ENCODE data around the gene ZNF579.
"Not testable (repeated sequence)": the region's sequence is repeated elsewhere in the genome, so short reads cannot be mapped to it uniquely, and the experiment has no call there.

ZNF579 gene

DNA sequence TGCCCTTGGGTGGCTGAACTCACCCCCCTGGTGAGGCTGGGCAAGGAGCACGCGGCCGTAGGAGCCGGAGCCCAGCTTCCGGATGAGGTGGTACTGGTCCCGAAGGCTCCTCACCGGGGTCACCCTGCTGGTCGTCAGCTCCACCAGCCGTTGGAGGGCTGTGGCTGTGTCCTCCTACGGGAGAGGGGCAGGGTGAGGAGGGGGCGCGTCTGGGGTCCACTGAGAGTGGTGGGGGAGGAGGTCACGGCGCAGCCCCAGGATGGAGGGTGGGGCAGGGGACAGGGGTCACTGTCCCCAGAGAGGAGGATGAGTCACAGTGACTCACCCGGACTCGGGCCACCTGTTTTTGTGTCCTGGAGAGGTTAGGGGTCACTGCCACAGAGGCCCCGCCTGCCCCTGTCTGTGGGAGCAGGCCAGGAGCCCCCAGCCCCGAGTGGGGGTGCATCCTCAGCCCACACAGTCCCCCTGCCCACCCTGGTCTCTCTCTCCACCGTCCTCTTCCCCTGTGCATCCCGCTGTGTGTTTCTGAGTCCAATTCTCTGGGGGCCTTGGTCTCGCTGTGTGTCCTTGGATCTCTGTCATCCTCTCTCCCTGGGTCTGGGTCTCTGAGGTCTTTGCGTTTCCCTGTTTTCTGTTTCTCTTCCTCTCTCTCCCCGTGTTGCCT, 35.7 kb downstream of the ZNF579 start:
- DNase-seq (no peak), ATAC-seq (no peak)
- Mint-ChIP-seq H3K4me1 (peaks cover 6% of the 10 kb centered on the region), H3K9me3 (peaks cover 0 to 6% of the 10 kb centered on the region in 2 donors), H3K4me3 (no peak overlapping the region), H3K27me3 (peaks cover 38% of the 10 kb centered on the region), H3K27ac (no peak overlapping the region)

GRCh38 chr19:55544014-55544413, 36.6 kb downstream of the ZNF579 start:
- no peak for ATAC-seq
- no peak for DNase-seq
- peaks cover 0 to 6% of the 10 kb centered on the region in 2 donors for H3K9me3 Mint-ChIP-seq
- H3K4me1 Mint-ChIP-seq, result peaks cover 6% of the 10 kb centered on the region
- H3K27ac Mint-ChIP-seq, result no peak overlapping the region
- no peak overlapping the region for H3K4me3 Mint-ChIP-seq
- peaks cover 34% of the 10 kb centered on the region for H3K27me3 Mint-ChIP-seq

DNA sequence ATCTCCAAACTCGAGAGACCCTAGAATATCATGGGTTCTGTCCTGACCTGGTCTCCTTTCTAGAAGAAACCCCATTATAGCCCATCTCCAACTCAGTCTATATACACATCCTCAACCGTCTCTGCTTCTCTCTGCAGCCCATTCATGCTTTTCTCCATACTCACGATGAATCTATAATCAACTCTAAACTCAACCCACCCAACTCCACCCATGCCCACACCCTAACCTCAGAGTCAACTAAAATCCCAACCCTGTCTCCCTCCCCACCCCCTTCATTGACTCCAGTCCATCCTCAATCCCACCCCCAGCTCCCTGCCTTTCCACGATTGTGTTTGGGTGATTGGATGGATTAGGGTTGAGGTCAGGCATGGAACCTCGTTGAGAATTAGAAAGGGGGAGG, 37.1 kb downstream of the ZNF579 start:
- H3K27ac Mint-ChIP-seq, result peak overlapping the region in 1 of 2 donors; percentile 22

GRCh38 chr19:55542292-55542855, 38.3 kb downstream of the ZNF579 start:
- no peak overlapping the region for H3K27ac Mint-ChIP-seq
- no peak overlapping the region for H3K4me3 Mint-ChIP-seq
- peaks cover 0 to 6% of the 10 kb centered on the region in 2 donors for H3K9me3 Mint-ChIP-seq
- peaks cover 21% of the 10 kb centered on the region for H3K27me3 Mint-ChIP-seq
- no peak for ATAC-seq
- DNase-seq, result no peak
- peaks cover 3% of the 10 kb centered on the region for H3K4me1 Mint-ChIP-seq

More for the DNA sequence above, 37.1 kb downstream of the ZNF579 start:
- DNase-seq (no peak), ATAC-seq (no peak)
- Mint-ChIP-seq H3K4me3 (no peak overlapping the region), H3K9me3 (peaks cover 0 to 6% of the 10 kb centered on the region in 2 donors), H3K27me3 (peaks cover 33% of the 10 kb centered on the region), H3K4me1 (peaks cover 6% of the 10 kb centered on the region)

- H3K4me3 Mint-ChIP-seq, result no peak overlapping the region
- no peak for DNase-seq
- no peaks in the 10 kb centered on the region for H3K4me1 Mint-ChIP-seq
- no peak for ATAC-seq
- H3K27me3 Mint-ChIP-seq, result peaks cover 11% of the 10 kb centered on the region
- H3K27ac Mint-ChIP-seq, result no peak overlapping the region
- peaks cover 0 to 6% of the 10 kb centered on the region in 2 donors for H3K9me3 Mint-ChIP-seq
Observed at GRCh38 chr19:55541091-55541490, 39.6 kb downstream of the ZNF579 start.

DNA sequence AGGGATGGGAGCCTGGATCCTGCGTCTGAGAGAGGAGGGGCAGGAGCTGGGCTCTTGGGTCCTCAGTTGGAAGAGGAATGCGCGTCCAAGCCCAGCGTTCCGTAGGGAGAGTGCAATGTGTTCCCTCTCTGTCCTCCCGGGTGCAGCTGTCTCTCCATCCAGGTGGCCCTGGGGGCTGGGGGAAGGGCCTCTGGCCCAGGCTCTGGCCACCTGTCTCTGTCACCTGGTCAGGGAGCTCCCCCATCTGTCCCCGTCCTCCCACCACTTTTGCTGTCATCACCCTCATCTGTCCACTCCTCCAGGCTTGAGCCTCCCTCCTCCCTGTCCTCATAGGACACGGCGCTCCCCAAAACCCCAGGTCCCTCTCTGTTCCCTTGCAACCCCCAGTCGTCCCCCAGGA, 40.0 kb downstream of the ZNF579 start:
- ATAC-seq (no peak), DNase-seq (no peak)
- no peak overlapping the region for H3K27ac Mint-ChIP-seq
- H3K27me3 Mint-ChIP-seq, result peaks cover 7% of the 10 kb centered on the region
- no peaks in the 10 kb centered on the region for H3K4me1 Mint-ChIP-seq
- no peak overlapping the region for H3K4me3 Mint-ChIP-seq
- peaks cover 0 to 6% of the 10 kb centered on the region in 2 donors for H3K9me3 Mint-ChIP-seq

GRCh38 chr19:55539090-55539984, 41.3 kb downstream of the ZNF579 start:
- Mint-ChIP-seq H3K27me3 (no peaks in the 10 kb centered on the region), H3K27ac (no peak overlapping the region), H3K4me3 (no peak overlapping the region), H3K4me1 (no peaks in the 10 kb centered on the region), H3K9me3 (peaks cover 0 to 6% of the 10 kb centered on the region in 2 donors)
- ATAC-seq (no peak), DNase-seq (no peak)

- Mint-ChIP-seq H3K27ac (no peak overlapping the region), H3K4me1 (no peaks in the 10 kb centered on the region), H3K4me3 (no peak overlapping the region), H3K27me3 (no peaks in the 10 kb centered on the region), H3K9me3 (peaks cover 0 to 1% of the 10 kb centered on the region in 2 donors)
- ATAC-seq (no peak), DNase-seq (no peak)
Observed at GRCh38 chr19:55538132-55538531, 42.5 kb downstream of the ZNF579 start.

DNA sequence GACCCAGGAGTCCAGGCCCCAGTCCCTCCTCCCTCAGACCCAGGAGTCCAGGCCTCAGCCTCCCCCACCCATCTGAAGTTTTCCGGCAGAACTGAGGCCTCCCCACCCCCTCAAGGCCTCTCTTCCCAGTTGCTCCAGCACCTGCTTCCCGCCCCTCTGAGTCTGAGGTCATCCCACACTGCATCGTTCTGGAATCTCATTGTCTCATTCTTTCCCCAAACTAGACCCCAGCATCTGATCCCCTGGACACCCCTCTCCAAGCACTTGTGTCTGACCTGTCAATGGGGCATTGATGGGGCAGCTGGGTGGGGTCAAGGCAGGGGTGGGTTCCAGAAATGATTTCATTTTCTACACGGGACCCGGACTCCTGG, 42.9 kb downstream of the ZNF579 start:
- Mint-ChIP-seq H3K4me1 (no peaks in the 10 kb centered on the region), H3K27me3 (no peaks in the 10 kb centered on the region), H3K4me3 (no peak overlapping the region), H3K27ac (peak overlapping the region in 1 of 2 donors; percentile 48), H3K9me3 (no peaks in the 10 kb centered on the region)
- no peak for ATAC-seq
- no peak for DNase-seq

DNA sequence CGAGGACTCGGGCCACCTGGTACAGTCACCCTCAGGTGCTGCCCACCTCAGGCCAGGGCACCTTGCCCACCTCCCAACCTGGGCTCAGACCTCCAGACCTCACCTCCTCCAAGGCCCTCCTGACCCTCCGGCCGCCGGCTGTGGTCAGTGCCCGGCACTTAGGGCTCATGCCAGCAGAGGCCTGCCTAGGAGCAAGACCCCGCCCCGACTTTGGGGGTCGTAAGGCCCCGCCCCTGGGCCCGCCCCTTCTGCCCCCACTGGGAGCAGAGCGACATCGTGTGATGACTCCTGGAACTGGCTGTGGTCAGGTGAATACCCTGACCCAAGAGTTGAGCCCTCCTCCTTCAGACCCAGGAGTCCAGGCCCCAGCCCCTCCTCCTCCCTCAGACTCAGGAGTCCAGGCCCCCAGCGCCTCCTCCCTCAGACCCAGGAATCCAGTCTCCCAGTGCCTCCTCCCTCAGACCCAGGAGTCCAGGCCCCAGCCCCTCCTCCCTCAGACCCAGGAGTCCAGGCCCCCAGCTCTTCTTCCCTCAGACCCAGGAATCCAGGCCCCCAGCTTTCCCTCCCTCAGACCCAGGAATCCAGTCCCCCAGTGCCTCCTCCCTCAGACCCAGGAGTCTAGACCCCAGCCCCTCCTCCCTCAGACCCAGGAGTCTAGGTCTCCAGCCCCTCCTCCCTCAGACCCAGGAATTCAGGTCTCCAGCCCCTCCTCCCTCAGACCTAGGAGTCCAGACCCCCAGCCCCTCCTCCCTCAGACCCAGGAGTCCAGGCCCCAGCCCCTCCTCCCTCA, 43.5 kb downstream of the ZNF579 start, which contains the start of gene SBK2:
Gene SBK2 (minus strand): TSS at position 183 of the 790 bp plus-strand sequence. CDS start 839 bp downstream, outside the sequence.
- no peaks in the 10 kb centered on the region for H3K9me3 Mint-ChIP-seq
- no peak for ATAC-seq
- peak within 1 kb of the TSS in 1 of 2 donors; percentile 48 for H3K27ac Mint-ChIP-seq
- H3K27me3 Mint-ChIP-seq, result no peaks in the 10 kb centered on the region
- no peak for DNase-seq
- H3K4me3 Mint-ChIP-seq, result no peak within 1 kb of the TSS
- no peaks in the 10 kb centered on the region for H3K4me1 Mint-ChIP-seq

GRCh38 chr19:55536366-55536765, 44.3 kb downstream of the ZNF579 start:
- no peak for ATAC-seq

DNA sequence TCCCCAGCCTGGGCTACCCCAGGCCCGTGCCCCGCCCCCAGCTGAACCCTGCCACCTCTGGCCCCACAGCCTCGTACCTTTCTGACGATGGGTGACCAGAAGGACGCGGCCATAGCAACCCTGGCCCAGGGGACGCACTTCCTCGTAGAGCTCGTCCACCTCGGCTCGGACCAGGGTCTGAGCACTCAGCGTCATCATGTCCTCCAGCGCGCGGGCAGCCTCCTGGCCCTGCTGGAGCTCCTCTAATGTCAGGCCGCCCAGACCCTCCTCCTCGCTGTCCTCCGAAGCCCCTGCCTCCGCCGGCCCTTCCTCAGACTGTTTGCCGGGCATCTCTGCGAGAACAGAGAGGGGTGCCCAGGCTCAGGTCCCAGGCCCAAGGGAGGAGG, 44.7 kb downstream of the ZNF579 start:
- no peak overlapping the region for H3K27ac Mint-ChIP-seq
- ATAC-seq, result no peak
- H3K4me3 Mint-ChIP-seq, result no peak overlapping the region
- no peaks in the 10 kb centered on the region for H3K4me1 Mint-ChIP-seq
- H3K27me3 Mint-ChIP-seq, result no peaks in the 10 kb centered on the region
- no peak for DNase-seq
- no peaks in the 10 kb centered on the region for H3K9me3 Mint-ChIP-seq

More at GRCh38 chr19:55536366-55536765, 44.3 kb downstream of the ZNF579 start:
- DNase-seq, result no peak
- Mint-ChIP-seq H3K4me3 (no peak overlapping the region), H3K27me3 (no peaks in the 10 kb centered on the region), H3K27ac (no peak overlapping the region), H3K4me1 (no peaks in the 10 kb centered on the region), H3K9me3 (no peaks in the 10 kb centered on the region)

DNA sequence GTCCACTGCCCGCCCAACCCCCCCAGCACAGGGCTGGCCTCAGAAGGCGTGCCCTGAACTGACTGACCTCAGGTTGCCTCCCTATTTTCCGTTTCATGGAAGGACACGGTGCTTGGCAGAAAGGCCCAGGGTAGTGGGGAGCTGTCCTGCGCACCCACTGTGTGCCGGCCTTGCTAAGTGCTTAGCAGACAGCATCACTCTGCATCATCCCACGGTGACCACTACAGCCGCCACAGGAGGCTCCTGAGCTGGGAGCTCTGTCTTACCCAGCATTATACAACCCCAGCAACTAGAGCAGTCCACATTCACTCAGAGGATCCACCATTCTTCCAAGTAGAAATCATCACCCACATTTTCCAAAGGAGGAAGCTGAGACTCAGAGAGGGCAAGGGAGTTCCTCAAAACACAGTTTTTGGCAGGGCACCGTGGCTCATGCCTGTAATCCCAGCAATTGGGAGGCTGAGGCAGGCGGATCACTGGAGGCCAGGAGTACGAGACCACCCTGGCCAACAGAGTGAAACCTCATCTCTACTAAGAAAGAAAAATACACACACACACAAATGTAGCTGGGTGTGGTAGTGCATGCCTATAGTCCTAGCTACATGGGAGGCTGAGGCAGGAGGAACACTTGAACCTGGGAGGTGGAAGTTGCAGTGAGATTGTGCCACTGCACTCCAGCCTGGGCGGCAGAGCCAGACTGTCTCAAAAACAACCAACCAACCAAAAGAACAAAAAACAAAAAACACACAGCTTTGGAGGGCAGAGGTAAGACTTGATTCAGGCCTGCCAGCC, 45.3 kb downstream of the ZNF579 start:
- no peak overlapping the region for H3K27ac Mint-ChIP-seq
- no peak overlapping the region for H3K4me3 Mint-ChIP-seq
- H3K27me3 Mint-ChIP-seq, result no peaks in the 10 kb centered on the region
- H3K4me1 Mint-ChIP-seq, result no peaks in the 10 kb centered on the region
- ATAC-seq (no peak), DNase-seq (no peak)
- H3K9me3 Mint-ChIP-seq, result no peaks in the 10 kb centered on the region

GRCh38 chr19:55534280-55534679, 46.4 kb downstream of the ZNF579 start:
- H3K27ac Mint-ChIP-seq, DNase-seq, H3K27me3 Mint-ChIP-seq, ATAC-seq, H3K4me1 Mint-ChIP-seq, H3K9me3 Mint-ChIP-seq, H3K4me3 Mint-ChIP-seq: not testable (repeated sequence)

DNA sequence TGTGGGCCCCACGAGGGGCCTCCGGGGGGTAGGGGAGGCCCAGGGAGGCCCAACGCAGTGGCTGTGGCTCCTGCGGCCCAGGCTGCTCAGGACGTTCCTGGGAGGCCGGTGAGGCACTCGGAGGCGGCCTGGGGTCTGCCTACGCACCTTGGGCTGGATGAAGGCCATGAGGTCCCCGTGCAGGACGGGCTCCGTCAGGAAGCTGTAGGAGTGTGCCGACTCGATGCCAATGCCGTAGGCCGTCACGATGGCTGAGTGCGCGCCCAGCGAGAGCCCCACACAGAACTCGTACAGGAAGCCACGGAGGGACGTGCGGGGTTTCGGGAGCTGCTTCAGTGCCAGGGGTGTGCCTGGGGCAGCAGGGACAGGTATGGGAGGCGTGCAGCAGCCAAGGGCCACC, 49.7 kb downstream of the ZNF579 start:
- H3K27ac Mint-ChIP-seq, result no peak overlapping the region
- DNase-seq, result no peak
- no peak overlapping the region for H3K4me3 Mint-ChIP-seq
- no peaks in the 10 kb centered on the region for H3K9me3 Mint-ChIP-seq
- no peak for ATAC-seq
- H3K27me3 Mint-ChIP-seq, result no peaks in the 10 kb centered on the region
- H3K4me1 Mint-ChIP-seq, result no peaks in the 10 kb centered on the region

All from stimulated activated naive CD8-positive, alpha-beta T cell treated with anti-CD3 and anti-CD28 coated beads, Interleukin-15, amount 100 ng/mL, for 72 hours (primary cell).